ENCODE data around the gene DEPDC1.

DNA sequence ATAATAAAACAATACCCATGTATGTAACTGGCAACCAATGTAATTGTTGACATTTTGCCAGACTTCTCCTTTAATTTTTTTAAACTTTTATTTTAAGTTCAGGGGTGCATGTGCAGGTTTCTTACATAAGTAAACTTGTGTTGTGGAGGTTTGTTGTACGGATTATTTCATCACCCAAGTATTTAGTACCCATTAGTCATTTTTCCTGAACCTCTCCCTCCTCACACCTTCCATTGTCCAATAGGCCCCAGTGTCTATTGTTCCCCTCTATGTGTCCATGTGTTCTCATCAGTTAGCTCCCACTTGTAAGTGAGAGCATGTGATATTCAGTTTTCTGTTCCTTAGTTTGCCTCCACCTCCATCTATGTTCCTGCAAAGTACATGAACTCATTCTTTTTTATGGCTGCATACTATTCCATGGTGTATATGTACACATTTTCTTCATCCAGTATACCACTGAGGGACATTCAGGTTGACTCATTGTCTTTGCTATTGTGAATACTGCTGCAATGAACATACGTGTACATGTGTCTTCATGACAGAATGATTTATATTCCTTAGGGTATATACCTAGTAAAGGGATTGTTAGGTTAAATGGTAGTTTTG, 6.7 kb downstream of the DEPDC1 start:
- TF ChIP-seq L3MBTL2 (conservative IDR thresholded peaks at IDR 0.05), result no peak
- no peak for TF ChIP-seq FOXM1 (IDR thresholded peaks at IDR 0.05; ENCODE audit: borderline replicate concordance)
- no peak for TF ChIP-seq LEF1 (IDR thresholded peaks at IDR 0.05; ENCODE audit: borderline replicate concordance)
- TF ChIP-seq ARNT (IDR thresholded peaks at IDR 0.05), result no peak
- TF ChIP-seq FOXK2 (IDR thresholded peaks at IDR 0.05), result no peak
- TF ChIP-seq BHLHE40 (IDR thresholded peaks at IDR 0.05; ENCODE audit: borderline replicate concordance), result no peak
- TF ChIP-seq FOXA1 (IDR thresholded peaks at IDR 0.05), result no peak

Measured in HEK293T (cell line).